H9 (cell line): ENCODE results near the gene SLC12A9. TPM values are rescaled to one million over a fixed set of nuclear protein-coding genes. Genes with fewer than 3 reads are reported as not detected.

Experiments
- DNase-seq: peaks from one replicate; pipeline ENCODE4 v3.0.0-alpha.2; 2017
- H2AFZ ChIP-seq: one replicate; pipeline ENCODE4 v1.6.1; 2013; ENCODE audit warnings: mild to moderate bottlenecking, low read length, control low read depth, moderate library complexity
- H2AK5ac ChIP-seq: 2 replicates; pipeline ENCODE4 v1.6.1; 2013; ENCODE audit warnings: low read length, control low read depth, mixed read lengths; ENCODE audit not compliant: insufficient read length
- H2BK120ac ChIP-seq: one replicate; pipeline ENCODE4 v1.6.1; 2013; ENCODE audit warnings: low read depth, mild to moderate bottlenecking, low read length, control low read depth, inconsistent platforms; ENCODE audit not compliant: poor library complexity, severe bottlenecking
- H2BK12ac ChIP-seq: 2 replicates; pipeline ENCODE4 v1.6.1; 2013; ENCODE audit warnings: low read length, control low read depth, mixed read lengths, low read depth; ENCODE audit not compliant: insufficient read length
- H2BK15ac ChIP-seq: 2 replicates; pipeline ENCODE4 v1.6.1; 2013; ENCODE audit warnings: low read depth, low read length, control low read depth
- H2BK20ac ChIP-seq: one replicate; pipeline ENCODE4 v1.6.1; 2013; ENCODE audit warnings: low read depth, mild to moderate bottlenecking, low read length, control low read depth, inconsistent platforms; ENCODE audit not compliant: poor library complexity, severe bottlenecking
- H2BK5ac ChIP-seq: 2 replicates; pipeline ENCODE4 v1.6.1; 2013; ENCODE audit warnings: low read length, control low read depth, mixed read lengths; ENCODE audit not compliant: insufficient read length
- H3K14ac ChIP-seq: 2 replicates; pipeline ENCODE4 v1.6.1; 2013; ENCODE audit warnings: low read length, control low read depth; ENCODE audit not compliant: insufficient read depth
- H3K18ac ChIP-seq: 2 replicates; pipeline ENCODE4 v1.6.1; 2013; ENCODE audit warnings: low read depth, mild to moderate bottlenecking, mixed read lengths, low read length, control low read depth; ENCODE audit not compliant: insufficient read length
- H3K23ac ChIP-seq: 2 replicates; pipeline ENCODE4 v1.6.1; 2013; ENCODE audit warnings: low read length, control low read depth, mixed read lengths, low read depth; ENCODE audit not compliant: insufficient read length
- H3K23me2 ChIP-seq: 2 replicates; pipeline ENCODE4 v1.6.1; 2013; ENCODE audit warnings: low read depth, mild to moderate bottlenecking, mixed read lengths, low read length, control low read depth; ENCODE audit not compliant: insufficient read length, poor library complexity, severe bottlenecking
- H3K27ac ChIP-seq: 2 replicates; pipeline ENCODE4 v1.5.1; 2013; ENCODE audit warnings: low read length, control low read depth, mixed read lengths, low read depth; ENCODE audit not compliant: insufficient read length
- H3K27me3 ChIP-seq: 2 replicates; pipeline ENCODE4 v1.6.1; 2013; ENCODE audit warnings: low read length, control low read depth, inconsistent platforms; ENCODE audit not compliant: insufficient read depth
- H3K4ac ChIP-seq: 2 replicates; pipeline ENCODE4 v1.6.1; 2013; ENCODE audit warnings: low read depth, mild to moderate bottlenecking, control low read depth, inconsistent platforms, low read length, moderate library complexity
- H3K4me1 ChIP-seq: 2 replicates; pipeline ENCODE4 v1.6.1; 2013; ENCODE audit warnings: low read length, control low read depth, inconsistent platforms; ENCODE audit not compliant: insufficient read depth
- H3K4me2 ChIP-seq: 2 replicates; pipeline ENCODE4 v1.6.1; 2013; ENCODE audit warnings: low read length, control low read depth, mixed read lengths; ENCODE audit not compliant: insufficient read length, insufficient read depth
- H3K56ac ChIP-seq: 2 replicates; pipeline ENCODE4 v1.6.1; 2013; ENCODE audit warnings: low read depth, mild to moderate bottlenecking, mixed read lengths, low read length, control low read depth; ENCODE audit not compliant: insufficient read length
- H3K79me1 ChIP-seq: 2 replicates; pipeline ENCODE4 v1.6.1; 2013; ENCODE audit warnings: low read depth, mild to moderate bottlenecking, moderate library complexity, low read length, control low read depth, inconsistent platforms; ENCODE audit not compliant: insufficient read depth, poor library complexity, severe bottlenecking
- H3K79me2 ChIP-seq: 2 replicates; pipeline ENCODE4 v1.6.1; 2013; ENCODE audit warnings: low read length, control low read depth, inconsistent platforms; ENCODE audit not compliant: insufficient read depth
- H3K9ac ChIP-seq: 2 replicates; pipeline ENCODE4 v1.6.1; 2013; ENCODE audit warnings: low read length, control low read depth, mixed read lengths; ENCODE audit not compliant: insufficient read length; ENCODE audit errors: extremely low read depth
- H3K9me3 ChIP-seq: one replicate; pipeline ENCODE4 v1.6.1; 2013; ENCODE audit warnings: low read depth, low read length, inconsistent platforms; ENCODE audit not compliant: control insufficient read depth
- H3T11ph ChIP-seq: one replicate; pipeline ENCODE4 v1.6.1; 2013; ENCODE audit warnings: mild to moderate bottlenecking, low read length, control low read depth, inconsistent platforms
- H4K20me1 ChIP-seq: one replicate; pipeline ENCODE4 v1.6.1; 2013; ENCODE audit not compliant: control insufficient read depth, insufficient read length, insufficient read depth
- H4K5ac ChIP-seq: 2 replicates; pipeline ENCODE4 v1.6.1; 2013; ENCODE audit warnings: low read depth, mild to moderate bottlenecking, mixed read lengths, low read length, control low read depth; ENCODE audit not compliant: insufficient read length
- H4K8ac ChIP-seq: replicated peaks from 2 replicates; pipeline ENCODE4 v1.6.1; 2013; ENCODE audit warnings: low read length, control low read depth, mixed read lengths, low read depth; ENCODE audit not compliant: insufficient read length
- H4K91ac ChIP-seq: 2 replicates; pipeline ENCODE4 v1.6.1; 2013; ENCODE audit warnings: low read depth, mild to moderate bottlenecking, moderate library complexity, mixed read lengths, low read length, control low read depth; ENCODE audit not compliant: insufficient read length
- H3K27ac Mint-ChIP-seq, 3 experiments: 2 replicates in 2 of 3; 3 replicates in 1 of 3; pipeline ENCODE4 v1.8.0; 2020 to 2021; ENCODE audit warnings: mixed read lengths in 3 of 3, mild to moderate bottlenecking in 1 of 3, moderate library complexity in 1 of 3
- H3K27me3 Mint-ChIP-seq: 2 replicates; pipeline ENCODE4 v1.8.0; 2021; ENCODE audit warnings: low read depth, mild to moderate bottlenecking, moderate library complexity, mixed read lengths
- H3K36me3 Mint-ChIP-seq, 3 experiments: 2 replicates in 2 of 3; 3 replicates in 1 of 3; pipeline ENCODE4 v1.8.0; 2020 to 2021; ENCODE audit warnings: low read depth in 3 of 3, mixed read lengths in 3 of 3; ENCODE audit not compliant: insufficient read depth in 1 of 3
- H3K4me1 Mint-ChIP-seq, 2 experiments: 2 replicates each; pipeline ENCODE4 v1.8.0; 2020; ENCODE audit warnings: mixed read lengths in 2 of 2
- H3K4me3 Mint-ChIP-seq, 2 experiments: 2 replicates in 1 of 2; 3 replicates in 1 of 2; pipeline ENCODE4 v1.8.0; 2020 to 2021; ENCODE audit warnings: mild to moderate bottlenecking in 2 of 2, mixed read lengths in 2 of 2, moderate library complexity in 1 of 2
- H3K9me3 Mint-ChIP-seq, 2 experiments: 2 replicates in 1 of 2; 3 replicates in 1 of 2; pipeline ENCODE4 v1.8.0; 2020; ENCODE audit warnings: mild to moderate bottlenecking in 2 of 2, mixed read lengths in 2 of 2, moderate library complexity in 1 of 2
- CTCF ChIP-seq: fragments of 200-600 bp; sonication (generic); conservative IDR thresholded peaks from 3 replicates; pipeline ENCODE4 v1.8.0; 2021; ENCODE audit warnings: antibody characterized with exemption, mild to moderate bottlenecking
- WGBS: extraction: QIAGEN DNeasy Blood & Tissue Kit; methylation state at CpG from one replicate; pipeline ENCODE4 v1.1.7; 2013; ENCODE audit warnings: missing lambda C conversion rate, low lambda C conversion rate, mixed read lengths; ENCODE audit not compliant: insufficient read length; ENCODE audit errors: extremely low coverage; 5-methylcytosine and 5-hydroxymethylcytosine counted together
- total RNA-seq: library from RNA; stranded (reverse); gene quantifications from 2 replicates; pipeline ENCODE4 v1.2.1, GENCODE V29; 2021

SLC12A9 gene
- total RNA-seq, 1 experiment from 2014 or later = 43.0 TPM

GRCh38 chr7:100839361-100839760 is 13.2 kb upstream of the SLC12A9 start:
- H3K9ac ChIP-seq = no peak overlapping the region
- H2AFZ ChIP-seq = no peak overlapping the region
- no peak overlapping the region for H3T11ph ChIP-seq
- Mint-ChIP-seq H3K4me3 (no peak overlapping the region), H3K4me1 (peaks cover 35 to 36% of the 10 kb centered on the region in 2 experiments), H3K9me3 (no peaks in the 10 kb centered on the region), H3K36me3 (peaks cover under 1 to 2% (median 1%) of the 10 kb centered on the region in 3 experiments; a peak in 5 of 7 replicates), H3K27me3 (no peaks in the 10 kb centered on the region), H3K27ac (peak overlapping the region in 1 of 3 experiments; percentile 44; a peak in 1 of 7 replicates)
- no peak overlapping the region for H2BK20ac ChIP-seq
- no peak overlapping the region for H3K18ac ChIP-seq
- H3K9me3 ChIP-seq = no peaks in the 10 kb centered on the region
- H4K20me1 ChIP-seq = no peaks in the 10 kb centered on the region
- H2BK120ac ChIP-seq = no peak overlapping the region
- peaks cover 3% of the 10 kb centered on the region; the same call in 1 of the 2 replicates for H3K4me1 ChIP-seq
- DNase-seq = no peak
- no peak overlapping the region for H2AK5ac ChIP-seq
- H3K23ac ChIP-seq = no peak overlapping the region
- H4K91ac ChIP-seq = no peak overlapping the region
- H3K23me2 ChIP-seq = peaks cover 4% of the 10 kb centered on the region
- H3K27me3 ChIP-seq = no peaks in the 10 kb centered on the region
- no peak overlapping the region for H3K4ac ChIP-seq
- no peaks in the 10 kb centered on the region for H3K79me1 ChIP-seq
- H3K27ac ChIP-seq = no peak overlapping the region
- H2BK12ac ChIP-seq = no peak overlapping the region
- no peak overlapping the region for H3K4me2 ChIP-seq
- H4K8ac ChIP-seq = no peak overlapping the region
- no peak overlapping the region for H4K5ac ChIP-seq
- no peak overlapping the region for H2BK15ac ChIP-seq
- H3K79me2 ChIP-seq = no peaks in the 10 kb centered on the region
- WGBS = no CpG with 5 or more reads among the region's 18 CpGs
- no peak for TF ChIP-seq CTCF
- H3K14ac ChIP-seq = no peak overlapping the region
- no peak overlapping the region for H2BK5ac ChIP-seq
- H3K56ac ChIP-seq = no peak overlapping the region
